ENCODE measurements around the gene REXO5.

The REXO5 gene

DNA sequence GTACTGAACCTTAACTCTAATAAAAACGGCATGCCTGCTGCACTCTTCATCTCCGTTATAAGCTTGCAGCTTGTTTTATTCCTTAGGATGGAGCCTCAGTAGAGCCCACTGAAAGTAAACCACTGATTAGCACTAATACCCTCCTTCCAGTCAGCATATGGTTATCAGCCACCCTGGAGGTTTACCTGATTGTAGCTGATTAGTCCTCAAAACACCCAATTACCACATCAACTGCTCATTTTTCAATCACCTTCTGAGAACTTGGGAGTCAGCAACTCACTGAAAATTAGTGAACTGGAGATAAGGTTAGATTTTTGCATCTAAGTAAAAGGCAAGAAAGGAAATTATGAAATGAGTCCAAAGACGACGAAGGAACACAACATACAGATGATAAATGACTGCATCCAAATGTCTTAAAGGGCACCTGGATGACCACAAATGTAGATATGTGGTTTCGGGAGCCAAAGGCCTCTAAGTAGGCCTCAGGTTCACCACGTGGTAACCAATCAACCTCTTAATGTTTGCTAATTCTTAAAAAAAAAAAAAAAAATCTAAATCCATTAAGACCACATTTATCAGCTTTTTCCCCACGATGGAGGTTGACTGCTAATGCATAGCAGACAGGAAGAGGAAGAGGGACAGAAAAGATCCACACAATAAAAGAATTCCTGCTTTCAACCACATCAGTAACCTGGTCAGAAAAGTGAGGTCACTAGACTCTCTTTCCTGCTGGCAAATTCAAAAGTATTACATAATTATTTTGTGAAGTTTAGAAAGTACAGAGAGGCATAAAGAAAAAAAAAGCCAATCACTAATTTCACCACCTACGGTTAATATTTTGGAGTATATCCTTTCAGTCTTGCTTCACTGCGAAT, 65.9 kb downstream of the REXO5 start:
- no peak for DNase-seq (ENCODE audit: low read depth)

DNA sequence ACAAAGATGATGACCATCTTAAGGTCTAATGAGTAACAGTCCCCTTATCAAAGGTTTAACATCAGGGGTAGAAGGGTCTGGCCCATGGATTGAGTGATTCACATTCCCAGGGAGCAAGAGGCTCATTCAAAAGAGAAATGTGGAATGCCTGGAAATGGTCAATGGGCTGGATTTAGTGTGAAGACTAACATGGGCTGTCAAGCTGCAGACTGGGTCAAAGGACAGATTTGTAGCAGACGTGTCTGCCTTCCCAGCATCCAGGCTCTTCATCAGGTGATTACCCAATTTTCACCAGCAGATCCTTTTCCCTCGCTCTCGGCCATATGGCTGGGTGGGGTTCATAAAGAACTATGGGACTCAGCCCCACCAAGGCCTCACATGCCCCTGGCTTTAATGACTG, 67.0 kb downstream of the REXO5 start:
- no peak for DNase-seq (ENCODE audit: low read depth)

DNA sequence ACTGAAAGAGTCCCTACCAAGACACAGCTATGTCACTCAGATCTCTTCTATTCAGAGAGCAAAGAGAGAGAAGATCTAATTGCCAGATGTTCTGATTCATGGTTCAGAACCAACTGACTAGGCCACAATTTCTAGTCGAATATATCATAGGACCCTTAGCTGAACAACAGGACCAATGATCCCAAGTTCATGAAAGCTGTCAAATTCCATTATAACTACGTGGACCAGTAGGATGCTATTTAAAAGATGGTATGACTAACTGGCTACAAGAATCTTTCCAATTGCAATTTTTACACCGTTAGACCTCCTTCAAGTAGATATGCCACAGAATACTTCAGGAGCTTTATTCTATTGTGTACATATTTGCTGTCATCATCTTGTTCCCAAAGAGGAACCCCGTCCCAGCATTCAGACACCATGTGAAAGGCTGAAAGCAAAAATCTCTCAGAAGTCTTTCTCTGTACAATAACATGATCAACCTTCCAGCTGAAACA, 67.8 kb downstream of the REXO5 start:
- DNase-seq (ENCODE audit: low read depth) = no peak

DNA sequence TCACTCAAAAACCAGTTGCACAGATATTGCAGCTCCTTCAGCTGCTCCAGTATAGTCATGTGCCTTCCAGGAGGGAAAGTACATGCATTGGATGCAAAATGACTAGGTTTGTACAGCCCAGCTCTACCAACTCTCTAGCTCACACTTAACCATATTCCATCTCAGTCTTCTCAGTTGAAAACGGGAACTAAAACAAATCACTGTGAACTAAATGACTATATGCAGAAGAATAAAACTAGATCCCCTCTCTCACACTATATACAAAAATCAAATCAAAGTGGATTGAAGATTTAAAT, 69.0 kb downstream of the REXO5 start:
- DNase-seq (ENCODE audit: low read depth) = no peak

DNA sequence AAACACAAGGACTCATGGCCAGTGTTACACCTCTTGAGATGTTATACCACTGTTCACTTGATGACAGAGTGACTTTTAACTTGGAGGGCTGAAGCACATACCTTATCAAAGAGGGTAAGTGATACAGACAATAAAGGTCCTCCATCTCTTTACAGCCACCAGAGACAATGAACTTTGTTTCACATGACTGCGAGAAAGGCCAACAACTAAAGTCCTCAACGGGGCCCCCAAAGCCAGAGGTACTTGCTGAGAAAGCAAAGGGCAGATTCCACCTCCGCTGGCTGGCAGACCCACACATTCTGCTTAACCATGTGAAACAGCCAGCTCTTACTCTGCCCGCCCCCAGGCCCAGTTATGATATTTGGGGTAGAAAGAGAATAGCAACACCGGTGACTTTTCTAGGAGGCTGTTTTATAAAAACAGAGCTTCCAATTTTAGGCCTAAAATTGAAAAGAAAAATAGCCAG, 72.4 kb downstream of the REXO5 start:
- no peak for DNase-seq (ENCODE audit: low read depth)

DNA sequence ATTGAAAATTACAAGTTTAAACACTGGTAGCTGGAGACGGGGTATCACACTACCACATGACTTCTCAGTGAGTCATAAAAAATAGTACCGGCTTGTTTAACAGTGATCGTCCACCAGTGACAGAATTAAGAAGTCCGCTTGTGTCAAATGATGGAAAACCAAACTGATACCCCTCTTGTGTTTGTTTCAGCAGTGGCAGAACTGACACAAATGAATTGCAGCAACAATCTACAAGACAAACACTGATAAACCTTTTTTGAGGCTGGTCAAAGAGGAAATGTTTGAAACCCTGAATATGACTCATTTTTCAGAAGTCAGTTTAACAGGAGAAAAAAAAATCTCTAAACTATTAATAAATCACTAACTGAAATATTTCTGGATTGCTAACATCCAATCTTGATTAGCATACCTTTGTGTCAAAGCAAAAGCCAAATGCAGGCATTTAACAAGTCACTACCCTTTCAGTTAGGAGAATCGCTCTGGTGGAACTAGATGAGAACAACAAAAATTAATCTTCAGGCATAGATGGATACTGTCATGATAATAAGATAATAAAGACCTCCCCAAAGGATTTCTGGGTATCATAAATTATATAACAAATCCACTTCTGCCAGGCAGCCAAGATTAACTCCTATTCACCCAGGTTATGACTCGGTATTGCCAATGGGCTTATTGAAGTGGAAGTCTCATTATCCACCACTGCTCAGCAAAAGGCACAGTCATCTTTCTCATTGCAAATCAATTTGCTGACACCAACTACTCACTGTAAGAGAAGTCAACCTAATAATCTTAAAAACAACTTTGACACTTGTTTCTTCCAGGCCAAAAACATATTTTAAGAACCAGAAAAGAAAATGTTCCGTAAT, 73.1 kb downstream of the REXO5 start:
- no peak for DNase-seq (ENCODE audit: low read depth)

DNA sequence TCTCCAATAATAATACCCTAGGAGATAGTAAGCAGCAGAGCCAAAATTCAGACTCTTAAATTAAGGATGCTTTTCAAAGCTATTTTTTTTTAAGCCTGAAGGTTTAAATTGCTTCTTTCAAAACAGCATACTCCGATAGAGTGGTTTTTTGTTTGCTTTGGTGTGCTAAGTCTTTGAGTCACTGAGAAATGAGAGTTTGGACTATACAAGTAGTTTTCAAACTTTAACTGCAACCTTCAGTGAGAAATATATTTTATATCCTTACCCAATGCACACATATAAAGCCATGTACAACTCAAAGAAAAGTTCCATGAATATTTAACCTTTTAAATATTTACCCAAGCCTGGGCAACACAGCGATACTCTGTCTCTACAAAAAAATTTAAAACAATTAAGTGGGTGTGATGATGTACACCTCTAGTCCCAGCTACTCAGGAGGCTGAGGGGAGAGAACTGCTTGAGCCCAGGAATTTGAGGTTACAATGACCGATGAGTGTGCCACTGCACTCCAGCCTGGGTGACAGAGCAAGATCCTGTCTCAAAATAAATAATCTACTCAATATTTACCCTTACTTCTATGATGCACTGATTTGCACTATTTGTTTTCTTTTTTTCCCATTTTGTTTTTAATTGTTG, 74.7 kb downstream of the REXO5 start:
- DNase-seq (ENCODE audit: low read depth) = no peak

DNA sequence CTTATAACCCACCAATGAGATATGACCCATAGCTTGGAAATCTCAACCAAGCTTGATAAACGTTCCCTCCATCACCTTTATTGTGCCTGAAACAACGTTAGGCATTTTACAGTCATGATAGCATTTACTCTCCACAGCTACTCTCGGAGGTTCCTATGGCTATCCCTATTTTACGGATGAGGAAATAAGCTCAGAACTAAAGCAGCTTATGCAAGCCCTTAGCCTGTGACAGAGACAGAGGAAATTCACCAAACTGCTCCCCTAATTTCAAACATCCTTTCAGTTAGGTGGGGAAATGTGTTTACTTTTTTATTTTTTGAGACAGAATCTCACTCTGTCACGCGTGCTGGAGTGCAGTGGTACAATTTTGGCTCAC, 75.2 kb downstream of the REXO5 start:
- DNase-seq (ENCODE audit: low read depth) = no peak

DNA sequence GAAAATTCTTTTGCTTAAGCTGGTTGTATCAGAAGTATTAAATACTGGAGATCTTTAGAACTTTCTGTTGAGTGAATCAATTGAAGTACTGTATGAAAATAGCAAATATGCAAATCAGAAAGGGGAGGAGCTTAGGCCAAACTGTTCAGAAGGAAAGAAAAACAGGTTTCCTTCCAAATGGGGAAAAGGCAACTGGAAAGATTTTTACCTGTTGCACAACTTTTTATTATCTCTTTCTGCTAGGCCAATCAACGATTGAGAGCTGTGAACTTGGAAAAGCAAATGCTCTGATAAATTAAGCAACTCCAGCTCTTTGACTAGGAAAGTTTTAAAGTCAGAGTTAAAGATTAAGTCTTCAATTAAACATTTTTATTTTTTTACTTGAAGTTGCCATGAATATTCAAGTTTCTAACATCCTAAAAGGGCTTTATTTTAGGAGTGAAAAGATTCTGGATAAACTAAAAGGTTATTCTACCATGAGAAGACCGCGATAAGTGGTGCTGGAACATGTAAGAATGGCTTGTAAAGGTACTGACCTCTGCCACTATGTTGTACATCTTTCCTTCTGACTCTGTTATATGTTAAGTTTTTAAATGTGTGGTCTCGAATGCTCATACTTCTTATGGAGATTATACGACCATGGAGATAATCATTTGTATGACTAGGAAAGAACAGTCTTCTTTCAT, 77.4 kb downstream of the REXO5 start:
- no peak for DNase-seq (ENCODE audit: low read depth)

DNA sequence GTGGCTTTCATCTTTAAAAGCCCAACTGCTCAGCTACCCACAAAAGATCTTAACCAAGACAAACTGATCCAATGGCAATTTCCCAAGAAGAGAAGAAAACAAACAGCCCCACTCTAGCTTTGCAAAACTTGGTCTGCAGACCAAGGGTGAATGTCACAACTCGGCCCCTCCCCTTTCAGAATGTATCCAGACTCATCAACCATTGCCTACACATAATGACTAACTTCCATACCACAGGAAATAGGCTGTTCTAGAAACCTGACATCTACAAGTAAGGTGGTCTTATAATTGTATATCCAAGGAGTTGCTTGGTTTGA, 77.9 kb downstream of the REXO5 start:
- DNase-seq (ENCODE audit: low read depth) = no peak

DNA sequence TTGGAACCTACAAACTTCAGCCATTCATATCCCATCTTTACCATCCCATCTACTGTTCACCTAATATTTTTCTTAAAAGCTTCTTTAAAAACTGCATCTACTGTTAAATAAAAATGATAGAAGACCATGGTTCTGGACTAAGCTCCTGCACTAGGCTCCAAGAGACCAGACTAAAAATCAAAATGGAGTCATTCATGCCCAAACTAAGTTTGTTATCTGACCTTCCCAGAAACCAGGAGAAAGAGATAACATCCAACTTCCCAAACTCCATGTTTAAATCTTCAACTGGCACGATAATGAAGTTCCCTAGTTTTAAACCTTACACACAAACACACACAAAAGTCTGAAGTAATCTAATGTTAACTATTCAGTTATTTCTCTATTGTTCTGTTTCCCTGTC, 80.0 kb downstream of the REXO5 start:
- no peak for DNase-seq (ENCODE audit: low read depth)

DNA sequence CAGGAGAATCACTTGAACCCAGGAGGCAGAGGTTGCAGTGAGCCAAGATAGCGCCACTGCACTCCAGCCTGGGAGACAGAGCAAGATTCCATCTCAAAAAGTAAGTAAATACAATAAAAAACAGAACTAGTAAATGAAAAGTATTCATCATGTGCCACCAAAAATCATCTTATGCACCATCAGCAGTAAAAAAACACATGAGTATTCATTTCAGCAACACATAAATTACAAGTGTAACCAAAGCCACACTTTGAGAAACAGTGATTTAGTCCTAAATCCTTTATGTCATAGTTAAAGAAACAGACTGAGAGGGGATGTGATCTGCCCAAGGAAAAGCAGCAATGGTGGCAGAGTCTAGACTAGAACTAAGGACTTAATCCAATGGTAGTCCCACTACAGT, 80.9 kb downstream of the REXO5 start:
- no peak for DNase-seq (ENCODE audit: low read depth)

DNA sequence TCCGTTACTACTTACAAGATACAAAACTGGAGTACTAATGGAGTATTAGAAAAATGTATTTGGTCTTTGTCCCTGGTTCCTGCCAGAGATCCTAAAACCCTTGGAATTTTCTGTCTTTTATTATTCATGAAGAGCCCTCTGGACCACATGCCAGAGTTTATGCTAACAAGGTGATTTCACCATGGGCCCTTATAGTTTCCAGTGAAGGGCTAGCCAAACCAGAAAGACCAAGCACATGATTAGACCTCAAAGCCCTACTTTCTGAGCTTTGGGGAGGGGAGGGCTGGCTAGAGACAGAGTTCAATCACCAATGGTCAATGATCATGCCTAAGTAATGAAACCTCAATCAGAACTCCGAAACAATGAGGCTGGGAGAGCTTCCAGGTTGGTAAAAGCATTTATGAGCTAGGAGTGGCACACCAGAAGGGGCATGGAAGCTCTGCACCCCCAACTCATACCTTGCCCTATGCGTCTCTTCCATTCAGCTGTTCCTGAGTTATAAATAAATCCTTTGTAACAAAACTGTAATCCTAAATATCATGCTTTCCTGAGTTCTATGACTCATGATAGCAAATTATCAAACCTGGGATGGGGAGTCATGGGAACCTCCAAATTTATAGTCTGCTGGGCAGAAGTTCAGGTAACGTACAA, 83.4 kb downstream of the REXO5 start:
- DNase-seq (ENCODE audit: low read depth) = no peak

DNA sequence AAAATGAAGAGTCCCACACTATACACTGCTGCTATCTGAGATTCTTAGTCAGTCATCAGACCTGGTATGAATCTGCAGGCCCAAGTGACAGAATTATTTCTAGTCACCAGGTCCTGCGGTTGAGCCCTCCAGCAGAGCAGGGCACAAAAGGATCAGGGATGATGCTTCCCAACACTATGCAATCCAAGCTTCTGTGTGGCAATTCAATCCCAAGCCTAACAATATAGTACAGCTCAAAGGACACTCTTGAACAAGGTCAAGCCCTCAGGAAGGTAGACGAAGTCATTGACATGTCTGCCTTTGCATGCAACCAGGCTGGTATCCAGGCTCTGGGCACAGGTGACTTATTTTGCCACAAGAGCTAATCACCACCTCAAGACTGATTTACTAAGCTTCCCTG, 88.1 kb downstream of the REXO5 start:
- DNase-seq (ENCODE audit: low read depth) = no peak

DNA sequence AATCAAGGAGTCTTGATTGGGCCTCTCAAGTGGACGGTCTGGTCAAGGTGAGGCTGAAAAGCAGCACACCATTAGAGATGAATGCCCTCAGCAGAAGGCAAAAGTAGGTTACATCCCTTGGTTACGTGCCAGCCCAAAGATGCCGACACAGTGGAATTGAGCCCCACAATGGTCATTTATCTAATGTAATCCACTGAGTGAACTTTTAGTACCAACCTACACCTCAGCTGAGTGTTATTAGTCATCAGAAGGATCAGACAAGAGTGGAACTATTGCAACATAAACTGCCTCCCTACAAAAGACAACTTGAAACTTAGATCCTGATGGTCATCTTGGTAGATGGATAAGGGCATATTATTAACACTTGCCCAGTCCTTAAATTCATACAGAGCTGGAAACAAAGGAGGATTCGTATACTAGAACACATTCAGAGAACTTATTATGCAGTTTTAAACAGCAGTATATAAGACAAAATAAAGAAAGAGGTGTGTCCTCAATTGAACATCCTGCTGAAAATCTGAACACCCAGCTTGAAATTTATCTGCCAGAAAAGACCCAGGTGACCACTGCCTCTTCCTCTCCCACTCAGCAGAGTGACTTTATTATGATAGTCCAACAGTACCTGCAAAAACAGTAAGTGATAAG, 91.0 kb downstream of the REXO5 start:
- no peak for DNase-seq (ENCODE audit: low read depth)

DNA sequence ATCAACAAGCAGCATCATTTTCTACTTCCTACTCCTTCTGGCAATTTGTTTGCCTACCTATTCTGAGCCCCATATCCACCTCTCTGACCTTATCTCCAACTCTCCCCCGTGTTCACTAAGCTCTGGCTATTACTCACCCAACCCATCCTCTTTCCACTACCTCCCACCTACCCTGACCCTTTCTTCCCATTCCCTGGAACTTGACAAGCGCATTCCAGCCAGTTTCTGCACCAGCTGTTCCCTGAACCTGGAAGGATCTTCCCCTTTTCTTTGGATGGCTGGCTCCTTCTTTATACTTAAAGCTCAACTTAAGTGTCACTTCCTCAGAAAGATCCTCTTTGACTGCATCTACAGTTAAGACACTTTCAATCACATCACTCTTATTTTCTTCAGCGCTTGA, 91.6 kb downstream of the REXO5 start:
- DNase-seq (ENCODE audit: low read depth) = no peak

DNA sequence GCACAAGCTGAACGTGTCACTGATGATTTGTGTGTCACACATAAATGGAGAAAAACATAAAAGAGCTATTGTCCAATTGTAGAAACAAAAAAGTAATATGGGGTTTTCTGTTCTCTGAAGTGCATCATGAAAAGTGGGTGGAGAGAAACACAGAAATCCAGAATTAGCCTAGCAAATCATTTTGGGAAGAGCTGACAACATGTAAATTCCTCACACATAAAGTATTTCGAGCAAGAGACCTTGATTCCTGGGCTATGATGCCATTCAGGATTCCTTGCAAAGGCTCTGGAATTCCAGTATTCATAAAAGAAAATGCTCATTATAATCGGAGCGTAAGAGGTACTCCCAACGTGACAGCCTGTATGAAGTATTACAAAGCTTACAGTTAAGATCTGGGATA, 92.7 kb downstream of the REXO5 start:
- no peak for DNase-seq (ENCODE audit: low read depth)
